ENCODE data around the gene PDE7B. TPM values are rescaled to one million over a fixed set of nuclear protein-coding genes. Genes with fewer than 3 reads are reported as not detected.

Gene PDE7B
- total and polyA plus RNA-seq, 2 of the 8 experiments (the other 6 are each of a cell fraction or from before 2014, with no cell fraction given) = not detected

DNA sequence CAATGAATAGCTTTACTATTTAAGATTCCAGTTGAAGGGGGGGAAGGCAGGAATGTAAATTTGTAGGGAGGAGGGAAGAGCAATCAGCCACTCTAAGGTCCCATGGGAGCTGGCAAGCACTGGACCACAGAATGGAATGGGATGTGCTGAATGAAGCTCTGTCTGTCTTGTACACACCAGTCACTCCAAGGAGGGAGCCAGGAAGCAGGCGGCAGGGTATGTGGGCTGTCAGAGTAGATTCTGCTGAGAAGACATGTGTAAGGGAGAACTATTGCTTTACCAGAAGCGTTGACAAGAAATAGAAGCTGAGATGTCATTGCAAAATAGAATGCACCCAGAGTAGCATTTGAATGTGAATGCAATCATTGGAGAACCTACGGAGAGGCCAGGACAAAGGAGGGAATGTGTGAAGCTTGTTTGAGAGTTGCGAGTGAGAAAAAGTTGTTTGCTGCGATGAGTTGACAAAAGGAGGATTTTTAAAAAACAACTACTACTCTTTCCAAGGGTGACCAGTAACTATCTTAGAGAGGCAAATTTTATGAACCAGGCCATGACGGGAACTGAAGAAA lies 25.2 kb upstream of the PDE7B start (continued):
- TF ChIP-seq, protein P1, sequence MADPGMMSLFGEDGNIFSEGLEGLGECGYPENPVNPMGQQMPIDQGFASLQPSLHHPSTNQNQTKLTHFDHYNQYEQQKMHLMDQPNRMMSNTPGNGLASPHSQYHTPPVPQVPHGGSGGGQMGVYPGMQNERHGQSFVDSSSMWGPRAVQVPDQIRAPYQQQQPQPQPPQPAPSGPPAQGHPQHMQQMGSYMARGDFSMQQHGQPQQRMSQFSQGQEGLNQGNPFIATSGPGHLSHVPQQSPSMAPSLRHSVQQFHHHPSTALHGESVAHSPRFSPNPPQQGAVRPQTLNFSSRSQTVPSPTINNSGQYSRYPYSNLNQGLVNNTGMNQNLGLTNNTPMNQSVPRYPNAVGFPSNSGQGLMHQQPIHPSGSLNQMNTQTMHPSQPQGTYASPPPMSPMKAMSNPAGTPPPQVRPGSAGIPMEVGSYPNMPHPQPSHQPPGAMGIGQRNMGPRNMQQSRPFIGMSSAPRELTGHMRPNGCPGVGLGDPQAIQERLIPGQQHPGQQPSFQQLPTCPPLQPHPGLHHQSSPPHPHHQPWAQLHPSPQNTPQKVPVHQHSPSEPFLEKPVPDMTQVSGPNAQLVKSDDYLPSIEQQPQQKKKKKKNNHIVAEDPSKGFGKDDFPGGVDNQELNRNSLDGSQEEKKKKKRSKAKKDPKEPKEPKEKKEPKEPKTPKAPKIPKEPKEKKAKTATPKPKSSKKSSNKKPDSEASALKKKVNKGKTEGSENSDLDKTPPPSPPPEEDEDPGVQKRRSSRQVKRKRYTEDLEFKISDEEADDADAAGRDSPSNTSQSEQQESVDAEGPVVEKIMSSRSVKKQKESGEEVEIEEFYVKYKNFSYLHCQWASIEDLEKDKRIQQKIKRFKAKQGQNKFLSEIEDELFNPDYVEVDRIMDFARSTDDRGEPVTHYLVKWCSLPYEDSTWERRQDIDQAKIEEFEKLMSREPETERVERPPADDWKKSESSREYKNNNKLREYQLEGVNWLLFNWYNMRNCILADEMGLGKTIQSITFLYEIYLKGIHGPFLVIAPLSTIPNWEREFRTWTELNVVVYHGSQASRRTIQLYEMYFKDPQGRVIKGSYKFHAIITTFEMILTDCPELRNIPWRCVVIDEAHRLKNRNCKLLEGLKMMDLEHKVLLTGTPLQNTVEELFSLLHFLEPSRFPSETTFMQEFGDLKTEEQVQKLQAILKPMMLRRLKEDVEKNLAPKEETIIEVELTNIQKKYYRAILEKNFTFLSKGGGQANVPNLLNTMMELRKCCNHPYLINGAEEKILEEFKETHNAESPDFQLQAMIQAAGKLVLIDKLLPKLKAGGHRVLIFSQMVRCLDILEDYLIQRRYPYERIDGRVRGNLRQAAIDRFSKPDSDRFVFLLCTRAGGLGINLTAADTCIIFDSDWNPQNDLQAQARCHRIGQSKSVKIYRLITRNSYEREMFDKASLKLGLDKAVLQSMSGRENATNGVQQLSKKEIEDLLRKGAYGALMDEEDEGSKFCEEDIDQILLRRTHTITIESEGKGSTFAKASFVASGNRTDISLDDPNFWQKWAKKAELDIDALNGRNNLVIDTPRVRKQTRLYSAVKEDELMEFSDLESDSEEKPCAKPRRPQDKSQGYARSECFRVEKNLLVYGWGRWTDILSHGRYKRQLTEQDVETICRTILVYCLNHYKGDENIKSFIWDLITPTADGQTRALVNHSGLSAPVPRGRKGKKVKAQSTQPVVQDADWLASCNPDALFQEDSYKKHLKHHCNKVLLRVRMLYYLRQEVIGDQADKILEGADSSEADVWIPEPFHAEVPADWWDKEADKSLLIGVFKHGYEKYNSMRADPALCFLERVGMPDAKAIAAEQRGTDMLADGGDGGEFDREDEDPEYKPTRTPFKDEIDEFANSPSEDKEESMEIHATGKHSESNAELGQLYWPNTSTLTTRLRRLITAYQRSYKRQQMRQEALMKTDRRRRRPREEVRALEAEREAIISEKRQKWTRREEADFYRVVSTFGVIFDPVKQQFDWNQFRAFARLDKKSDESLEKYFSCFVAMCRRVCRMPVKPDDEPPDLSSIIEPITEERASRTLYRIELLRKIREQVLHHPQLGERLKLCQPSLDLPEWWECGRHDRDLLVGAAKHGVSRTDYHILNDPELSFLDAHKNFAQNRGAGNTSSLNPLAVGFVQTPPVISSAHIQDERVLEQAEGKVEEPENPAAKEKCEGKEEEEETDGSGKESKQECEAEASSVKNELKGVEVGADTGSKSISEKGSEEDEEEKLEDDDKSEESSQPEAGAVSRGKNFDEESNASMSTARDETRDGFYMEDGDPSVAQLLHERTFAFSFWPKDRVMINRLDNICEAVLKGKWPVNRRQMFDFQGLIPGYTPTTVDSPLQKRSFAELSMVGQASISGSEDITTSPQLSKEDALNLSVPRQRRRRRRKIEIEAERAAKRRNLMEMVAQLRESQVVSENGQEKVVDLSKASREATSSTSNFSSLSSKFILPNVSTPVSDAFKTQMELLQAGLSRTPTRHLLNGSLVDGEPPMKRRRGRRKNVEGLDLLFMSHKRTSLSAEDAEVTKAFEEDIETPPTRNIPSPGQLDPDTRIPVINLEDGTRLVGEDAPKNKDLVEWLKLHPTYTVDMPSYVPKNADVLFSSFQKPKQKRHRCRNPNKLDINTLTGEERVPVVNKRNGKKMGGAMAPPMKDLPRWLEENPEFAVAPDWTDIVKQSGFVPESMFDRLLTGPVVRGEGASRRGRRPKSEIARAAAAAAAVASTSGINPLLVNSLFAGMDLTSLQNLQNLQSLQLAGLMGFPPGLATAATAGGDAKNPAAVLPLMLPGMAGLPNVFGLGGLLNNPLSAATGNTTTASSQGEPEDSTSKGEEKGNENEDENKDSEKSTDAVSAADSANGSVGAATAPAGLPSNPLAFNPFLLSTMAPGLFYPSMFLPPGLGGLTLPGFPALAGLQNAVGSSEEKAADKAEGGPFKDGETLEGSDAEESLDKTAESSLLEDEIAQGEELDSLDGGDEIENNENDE (IDR thresholded peaks at IDR 0.05; ENCODE audit: insufficient replicate concordance, low read length) = no peak
- TF ChIP-seq POU5F1 (IDR thresholded peaks at IDR 0.05; ENCODE audit: low read depth, low read length) = no peak
- TF ChIP-seq CTBP2 (IDR thresholded peaks at IDR 0.05; ENCODE audit: borderline replicate concordance, insufficient read depth, insufficient read length, low read length) = no peak
- no peak for TF ChIP-seq TAF7 (optimal IDR thresholded peaks at IDR 0.05; ENCODE audit: borderline replicate concordance, low read depth, low read length)
- no peak for TF ChIP-seq POLR2A (IDR thresholded peaks at IDR 0.05; ENCODE audit: control extremely low read depth in 1 of 2, low read depth in 2 of 2, low read length in 2 of 2)
- TF ChIP-seq TBP (IDR thresholded peaks at IDR 0.05; ENCODE audit: low read depth, low read length) = no peak
- TF ChIP-seq SRF (IDR thresholded peaks at IDR 0.05; ENCODE audit: low read depth, low read length) = no peak
- TF ChIP-seq PHF8 (conservative IDR thresholded peaks at IDR 0.05; ENCODE audit: low read depth, low read length) = no peak
- no peak for TF ChIP-seq BCL11A (IDR thresholded peaks at IDR 0.05; ENCODE audit: low read depth in 2 of 2, low read length in 2 of 2)
- TF ChIP-seq SIRT6 (IDR thresholded peaks at IDR 0.05; ENCODE audit: low read length) = no peak
- no peak for TF ChIP-seq SP4 (IDR thresholded peaks at IDR 0.05; ENCODE audit: low read length)
- TF ChIP-seq SP2 (IDR thresholded peaks at IDR 0.05; ENCODE audit: low read length) = no peak

All from H1 (cell line).